Stomach (tissue), 4 donors: ENCODE data around the gene CX3CL1.

Experiments used
- EP300 ChIP-seq: sonication (generic); formaldehyde crosslinking; IDR thresholded peaks from one replicate; pipeline ENCODE4 v1.6.1; 2017; ENCODE audit warnings: antibody characterized with exemption
- POLR2A ChIP-seq, 4 donors: fragments of 450-650 bp; IDR thresholded peaks; one replicate each; pipeline ENCODE4 v1.6.1; 2016; ENCODE audit warnings: antibody characterized with exemption in 4 of 4, control low read depth in 2 of 4, mild to moderate bottlenecking in 1 of 4, moderate library complexity in 1 of 4
- TF ChIP-seq, protein P1 (sequence below), 7 experiments: fragments of 450-650 bp in 4 of 7; fragments of 200-600 bp in 3 of 7; sonication (generic) in 3 of 7; IDR thresholded peaks; one replicate each; pipeline ENCODE4 v1.5.1; 2016 to 2019; ENCODE audit warnings: antibody characterized with exemption in 7 of 7, control low read depth in 2 of 7, mild to moderate bottlenecking in 1 of 7

GRCh38 chr16:57386381-57386951 lies 14.2 kb downstream of the CX3CL1 start:
- TF ChIP-seq, protein P1, sequence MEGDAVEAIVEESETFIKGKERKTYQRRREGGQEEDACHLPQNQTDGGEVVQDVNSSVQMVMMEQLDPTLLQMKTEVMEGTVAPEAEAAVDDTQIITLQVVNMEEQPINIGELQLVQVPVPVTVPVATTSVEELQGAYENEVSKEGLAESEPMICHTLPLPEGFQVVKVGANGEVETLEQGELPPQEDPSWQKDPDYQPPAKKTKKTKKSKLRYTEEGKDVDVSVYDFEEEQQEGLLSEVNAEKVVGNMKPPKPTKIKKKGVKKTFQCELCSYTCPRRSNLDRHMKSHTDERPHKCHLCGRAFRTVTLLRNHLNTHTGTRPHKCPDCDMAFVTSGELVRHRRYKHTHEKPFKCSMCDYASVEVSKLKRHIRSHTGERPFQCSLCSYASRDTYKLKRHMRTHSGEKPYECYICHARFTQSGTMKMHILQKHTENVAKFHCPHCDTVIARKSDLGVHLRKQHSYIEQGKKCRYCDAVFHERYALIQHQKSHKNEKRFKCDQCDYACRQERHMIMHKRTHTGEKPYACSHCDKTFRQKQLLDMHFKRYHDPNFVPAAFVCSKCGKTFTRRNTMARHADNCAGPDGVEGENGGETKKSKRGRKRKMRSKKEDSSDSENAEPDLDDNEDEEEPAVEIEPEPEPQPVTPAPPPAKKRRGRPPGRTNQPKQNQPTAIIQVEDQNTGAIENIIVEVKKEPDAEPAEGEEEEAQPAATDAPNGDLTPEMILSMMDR (IDR thresholded peaks at IDR 0.05): no peak
- TF ChIP-seq POLR2A (IDR thresholded peaks at IDR 0.05): no peak
- TF ChIP-seq EP300: no peak
